ENCODE data around the gene GRK3.

GRK3 gene

DNA sequence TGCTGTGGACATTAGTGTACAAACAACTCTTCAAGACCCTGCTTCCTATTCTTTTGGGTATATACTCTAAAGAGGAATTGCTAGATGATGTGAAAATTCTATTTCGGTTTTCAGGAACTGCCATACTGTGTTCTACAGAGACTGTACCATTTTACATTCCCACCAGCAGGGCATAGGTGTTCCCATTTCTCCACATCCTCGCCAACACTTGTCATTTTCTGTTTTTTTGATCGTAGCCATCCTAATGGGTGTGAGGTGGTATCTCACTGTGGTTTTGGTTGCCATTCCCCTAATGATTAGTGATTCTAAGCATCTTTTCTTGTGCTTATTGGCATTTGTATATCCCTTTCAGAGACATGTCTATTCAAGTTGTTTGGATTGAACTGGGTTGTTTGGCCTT is 29.8 kb upstream of the GRK3 start:
- Histone ChIP-seq H3K36me3 (ENCODE audit: insufficient read depth, insufficient read length, low read length) (no peaks in the 10 kb centered on the region), H3K9ac (ENCODE audit: insufficient read length, low read depth) (no peak overlapping the region), H3K9me3 (ENCODE audit: insufficient read depth, low read length) (no peaks in the 10 kb centered on the region), H3K27me3 (ENCODE audit: insufficient read depth, insufficient read length) (no peaks in the 10 kb centered on the region), H3K4me3 (ENCODE audit: insufficient read length, low read depth) (no peak overlapping the region), H3K4me1 (ENCODE audit: insufficient read depth, insufficient read length) (no peaks in the 10 kb centered on the region)
- no peak for TF ChIP-seq YY1 (IDR thresholded peaks at IDR 0.05; ENCODE audit: insufficient read depth, insufficient read length)
- TF ChIP-seq ZNF274 (IDR thresholded peaks at IDR 0.05; ENCODE audit: low read depth, low read length): no peak
- no peak for TF ChIP-seq SUZ12 (IDR thresholded peaks at IDR 0.05; ENCODE audit: extremely low read depth, insufficient read depth, insufficient read length)
- no peak for DNase-seq (ENCODE audit: low read depth, low spot score)

- Histone ChIP-seq H3K27me3 (ENCODE audit: insufficient read depth, insufficient read length) (no peaks in the 10 kb centered on the region), H3K4me1 (ENCODE audit: insufficient read depth, insufficient read length) (no peaks in the 10 kb centered on the region), H3K36me3 (ENCODE audit: insufficient read depth, insufficient read length, low read length) (no peaks in the 10 kb centered on the region), H3K4me3 (ENCODE audit: insufficient read length, low read depth) (no peak overlapping the region), H3K9me3 (ENCODE audit: insufficient read depth, low read length) (no peaks in the 10 kb centered on the region), H3K9ac (ENCODE audit: insufficient read length, low read depth) (no peak overlapping the region)
- TF ChIP-seq SUZ12 (IDR thresholded peaks at IDR 0.05; ENCODE audit: extremely low read depth, insufficient read depth, insufficient read length) (no peak), ZNF274 (IDR thresholded peaks at IDR 0.05; ENCODE audit: low read depth, low read length) (no peak), YY1 (IDR thresholded peaks at IDR 0.05; ENCODE audit: insufficient read depth, insufficient read length) (no peak)
- DNase-seq (ENCODE audit: low read depth, low spot score): no peak
Measured at GRCh38 chr22:25536589-25536988, 27.9 kb upstream of the GRK3 start.

- no peaks in the 10 kb centered on the region for H3K4me1 ChIP-seq (ENCODE audit: insufficient read depth, insufficient read length)
- no peaks in the 10 kb centered on the region for H3K27me3 ChIP-seq (ENCODE audit: insufficient read depth, insufficient read length)
- H3K9me3 ChIP-seq (ENCODE audit: insufficient read depth, low read length): no peaks in the 10 kb centered on the region
- TF ChIP-seq YY1 (IDR thresholded peaks at IDR 0.05; ENCODE audit: insufficient read depth, insufficient read length) (no peak), ZNF274 (IDR thresholded peaks at IDR 0.05; ENCODE audit: low read depth, low read length) (no peak), SUZ12 (IDR thresholded peaks at IDR 0.05; ENCODE audit: extremely low read depth, insufficient read depth, insufficient read length) (no peak)
- H3K9ac ChIP-seq (ENCODE audit: insufficient read length, low read depth): no peak overlapping the region
- no peak for DNase-seq (ENCODE audit: low read depth, low spot score)
- no peaks in the 10 kb centered on the region for H3K36me3 ChIP-seq (ENCODE audit: insufficient read depth, insufficient read length, low read length)
- no peak overlapping the region for H3K4me3 ChIP-seq (ENCODE audit: insufficient read length, low read depth)
Measured at GRCh38 chr22:25540166-25540907, 24.1 kb upstream of the GRK3 start.

GRCh38 chr22:25540908-25541660 is 23.4 kb upstream of the GRK3 start:
- peaks cover 4% of the 10 kb centered on the region for H3K27me3 ChIP-seq (ENCODE audit: insufficient read depth, insufficient read length)
- no peak for DNase-seq (ENCODE audit: low read depth, low spot score)
- H3K4me1 ChIP-seq (ENCODE audit: insufficient read depth, insufficient read length): peaks cover 2% of the 10 kb centered on the region
- no peak overlapping the region for H3K4me3 ChIP-seq (ENCODE audit: insufficient read length, low read depth)
- TF ChIP-seq ZNF274 (IDR thresholded peaks at IDR 0.05; ENCODE audit: low read depth, low read length) (no peak), SUZ12 (IDR thresholded peaks at IDR 0.05; ENCODE audit: extremely low read depth, insufficient read depth, insufficient read length) (no peak), YY1 (IDR thresholded peaks at IDR 0.05; ENCODE audit: insufficient read depth, insufficient read length) (no peak)
- no peaks in the 10 kb centered on the region for H3K9me3 ChIP-seq (ENCODE audit: insufficient read depth, low read length)
- H3K9ac ChIP-seq (ENCODE audit: insufficient read length, low read depth): no peak overlapping the region
- no peaks in the 10 kb centered on the region for H3K36me3 ChIP-seq (ENCODE audit: insufficient read depth, insufficient read length, low read length)

- DNase-seq (ENCODE audit: low read depth, low spot score): no peak
- H3K9ac ChIP-seq (ENCODE audit: insufficient read length, low read depth): no peak overlapping the region
- H3K9me3 ChIP-seq (ENCODE audit: insufficient read depth, low read length): no peaks in the 10 kb centered on the region
- TF ChIP-seq SUZ12 (IDR thresholded peaks at IDR 0.05; ENCODE audit: extremely low read depth, insufficient read depth, insufficient read length) (no peak), ZNF274 (IDR thresholded peaks at IDR 0.05; ENCODE audit: low read depth, low read length) (no peak), YY1 (IDR thresholded peaks at IDR 0.05; ENCODE audit: insufficient read depth, insufficient read length) (no peak)
- no peaks in the 10 kb centered on the region for H3K36me3 ChIP-seq (ENCODE audit: insufficient read depth, insufficient read length, low read length)
- H3K4me3 ChIP-seq (ENCODE audit: insufficient read length, low read depth): no peak overlapping the region
- peaks cover 5% of the 10 kb centered on the region for H3K27me3 ChIP-seq (ENCODE audit: insufficient read depth, insufficient read length)
- peaks cover 4% of the 10 kb centered on the region for H3K4me1 ChIP-seq (ENCODE audit: insufficient read depth, insufficient read length)
Measured at GRCh38 chr22:25542191-25542590, 22.3 kb upstream of the GRK3 start.

- Histone ChIP-seq H3K4me1 (ENCODE audit: insufficient read depth, insufficient read length) (peaks cover 4% of the 10 kb centered on the region), H3K9ac (ENCODE audit: insufficient read length, low read depth) (no peak overlapping the region), H3K36me3 (ENCODE audit: insufficient read depth, insufficient read length, low read length) (no peaks in the 10 kb centered on the region), H3K9me3 (ENCODE audit: insufficient read depth, low read length) (no peaks in the 10 kb centered on the region), H3K27me3 (ENCODE audit: insufficient read depth, insufficient read length) (peaks cover 5% of the 10 kb centered on the region), H3K4me3 (ENCODE audit: insufficient read length, low read depth) (no peak overlapping the region)
- no peak for TF ChIP-seq ZNF274 (IDR thresholded peaks at IDR 0.05; ENCODE audit: low read depth, low read length)
- no peak for TF ChIP-seq YY1 (IDR thresholded peaks at IDR 0.05; ENCODE audit: insufficient read depth, insufficient read length)
- TF ChIP-seq SUZ12 (IDR thresholded peaks at IDR 0.05; ENCODE audit: extremely low read depth, insufficient read depth, insufficient read length): no peak
- no peak for DNase-seq (ENCODE audit: low read depth, low spot score)
Measured at GRCh38 chr22:25542720-25543402, 21.6 kb upstream of the GRK3 start.

DNA sequence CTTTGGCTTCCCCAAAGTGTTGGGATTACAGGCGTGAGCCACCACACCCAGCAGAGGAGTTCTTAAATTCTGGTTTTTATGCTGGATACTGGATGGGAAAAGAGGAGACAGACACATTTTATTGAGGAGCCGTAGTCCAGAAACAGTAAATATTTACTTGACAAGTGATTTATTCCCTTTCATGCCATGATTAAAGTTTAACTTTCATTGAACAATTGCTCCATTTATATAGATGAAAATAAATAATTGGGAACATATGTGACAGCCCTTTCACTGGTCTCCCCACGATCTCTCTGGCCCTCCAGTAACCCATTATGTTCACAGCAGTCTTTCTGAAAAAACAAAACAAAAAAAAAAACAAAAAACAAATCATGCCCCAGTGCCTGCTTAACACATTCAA is 19.3 kb upstream of the GRK3 start:
- peaks cover 4% of the 10 kb centered on the region for H3K4me1 ChIP-seq (ENCODE audit: insufficient read depth, insufficient read length)
- H3K27me3 ChIP-seq (ENCODE audit: insufficient read depth, insufficient read length): peaks cover 9% of the 10 kb centered on the region
- no peaks in the 10 kb centered on the region for H3K9me3 ChIP-seq (ENCODE audit: insufficient read depth, low read length)
- no peak overlapping the region for H3K9ac ChIP-seq (ENCODE audit: insufficient read length, low read depth)
- H3K36me3 ChIP-seq (ENCODE audit: insufficient read depth, insufficient read length, low read length): no peaks in the 10 kb centered on the region
- no peak overlapping the region for H3K4me3 ChIP-seq (ENCODE audit: insufficient read length, low read depth)
- DNase-seq (ENCODE audit: low read depth, low spot score): no peak
- TF ChIP-seq ZNF274 (IDR thresholded peaks at IDR 0.05; ENCODE audit: low read depth, low read length) (no peak), YY1 (IDR thresholded peaks at IDR 0.05; ENCODE audit: insufficient read depth, insufficient read length) (no peak)

All from NT2/D1 (cell line).